ENCODE measurements around the gene CLDN7. TPM values are rescaled to one million over a fixed set of nuclear protein-coding genes. Genes with fewer than 3 reads are reported as not detected.

The CLDN7 gene
- polyA plus RNA-seq, 1 donor (not counting 4 experiments of a cell fraction or from before 2014, with no cell fraction given), result 6.3 TPM

DNA sequence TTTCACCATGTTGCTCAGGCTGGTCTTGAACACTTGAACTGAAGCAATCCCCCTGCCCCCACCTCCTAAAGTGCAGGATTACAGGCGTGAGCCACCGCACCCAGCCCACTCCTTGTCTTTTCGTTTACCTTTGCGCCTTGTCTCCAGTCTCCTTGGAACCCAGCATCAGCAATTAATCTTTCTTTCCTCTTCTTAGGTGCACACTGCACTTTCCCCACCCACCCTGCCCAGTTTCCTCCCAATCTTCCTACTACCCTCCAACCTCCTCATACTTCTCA lies 1.5 kb upstream of the CLDN7 start:
- DNase-seq (ENCODE audit: low read depth, low spot score) (no peak), FAIRE-seq (no peak)
- Histone ChIP-seq H3K27ac (ENCODE audit: control insufficient read depth, insufficient read depth, low read length) (no peak overlapping the region), H3K79me2 (ENCODE audit: control insufficient read depth, insufficient read depth, low read length) (no peaks in the 10 kb centered on the region), H3K9me1 (ENCODE audit: control insufficient read depth, extremely low read depth, insufficient read depth, low read length) (no peaks in the 10 kb centered on the region), H3K27me3 (ENCODE audit: control insufficient read depth, extremely low read depth, insufficient read depth, low read length) (no peaks in the 10 kb centered on the region), H3K9ac (ENCODE audit: control insufficient read depth, extremely low read depth, insufficient read depth, low read length) (peak overlapping the region; percentile 72), H3K4me2 (ENCODE audit: control insufficient read depth, extremely low read depth, insufficient read depth, low read depth, low read length) (peak overlapping the region; percentile 92), H3K9me3 (ENCODE audit: control insufficient read depth, low read depth, low read length) (no peaks in the 10 kb centered on the region), H3K4me3 (ENCODE audit: control insufficient read depth in 2 of 3, extremely low read depth in 1 of 3, insufficient read depth in 2 of 3, low read depth in 1 of 3, low read length in 3 of 3) (no peak overlapping the region), H4K20me1 (ENCODE audit: control insufficient read depth, extremely low read depth, insufficient read depth, low read length) (no peaks in the 10 kb centered on the region), H2AFZ (ENCODE audit: control insufficient read depth, low read length) (peak overlapping the region; percentile 98), H3K36me3 (ENCODE audit: control insufficient read depth in 2 of 2, extremely low read depth in 1 of 2, insufficient read depth in 2 of 2, low read length in 2 of 2) (peaks cover 0 to 16% of the 10 kb centered on the region in 2 experiments), H3K4me1 (ENCODE audit: control insufficient read depth, extremely low read depth, insufficient read depth, low read length) (peaks cover 33% of the 10 kb centered on the region)
- TF ChIP-seq, protein P1, sequence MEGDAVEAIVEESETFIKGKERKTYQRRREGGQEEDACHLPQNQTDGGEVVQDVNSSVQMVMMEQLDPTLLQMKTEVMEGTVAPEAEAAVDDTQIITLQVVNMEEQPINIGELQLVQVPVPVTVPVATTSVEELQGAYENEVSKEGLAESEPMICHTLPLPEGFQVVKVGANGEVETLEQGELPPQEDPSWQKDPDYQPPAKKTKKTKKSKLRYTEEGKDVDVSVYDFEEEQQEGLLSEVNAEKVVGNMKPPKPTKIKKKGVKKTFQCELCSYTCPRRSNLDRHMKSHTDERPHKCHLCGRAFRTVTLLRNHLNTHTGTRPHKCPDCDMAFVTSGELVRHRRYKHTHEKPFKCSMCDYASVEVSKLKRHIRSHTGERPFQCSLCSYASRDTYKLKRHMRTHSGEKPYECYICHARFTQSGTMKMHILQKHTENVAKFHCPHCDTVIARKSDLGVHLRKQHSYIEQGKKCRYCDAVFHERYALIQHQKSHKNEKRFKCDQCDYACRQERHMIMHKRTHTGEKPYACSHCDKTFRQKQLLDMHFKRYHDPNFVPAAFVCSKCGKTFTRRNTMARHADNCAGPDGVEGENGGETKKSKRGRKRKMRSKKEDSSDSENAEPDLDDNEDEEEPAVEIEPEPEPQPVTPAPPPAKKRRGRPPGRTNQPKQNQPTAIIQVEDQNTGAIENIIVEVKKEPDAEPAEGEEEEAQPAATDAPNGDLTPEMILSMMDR (optimal IDR thresholded peaks at IDR 0.05 in 1 of 3, IDR thresholded peaks at IDR 0.05 in 1 of 3, conservative IDR thresholded peaks at IDR 0.05 in 1 of 3; ENCODE audit: extremely low read depth in 1 of 3, insufficient read depth in 2 of 3, low read length in 3 of 3), result no peak
- dilution Hi-C loops (cut with MboI; ENCODE audit: extremely low pct_ligation_motif_present, low sequenced_read_pairs), result no loop called here

DNA sequence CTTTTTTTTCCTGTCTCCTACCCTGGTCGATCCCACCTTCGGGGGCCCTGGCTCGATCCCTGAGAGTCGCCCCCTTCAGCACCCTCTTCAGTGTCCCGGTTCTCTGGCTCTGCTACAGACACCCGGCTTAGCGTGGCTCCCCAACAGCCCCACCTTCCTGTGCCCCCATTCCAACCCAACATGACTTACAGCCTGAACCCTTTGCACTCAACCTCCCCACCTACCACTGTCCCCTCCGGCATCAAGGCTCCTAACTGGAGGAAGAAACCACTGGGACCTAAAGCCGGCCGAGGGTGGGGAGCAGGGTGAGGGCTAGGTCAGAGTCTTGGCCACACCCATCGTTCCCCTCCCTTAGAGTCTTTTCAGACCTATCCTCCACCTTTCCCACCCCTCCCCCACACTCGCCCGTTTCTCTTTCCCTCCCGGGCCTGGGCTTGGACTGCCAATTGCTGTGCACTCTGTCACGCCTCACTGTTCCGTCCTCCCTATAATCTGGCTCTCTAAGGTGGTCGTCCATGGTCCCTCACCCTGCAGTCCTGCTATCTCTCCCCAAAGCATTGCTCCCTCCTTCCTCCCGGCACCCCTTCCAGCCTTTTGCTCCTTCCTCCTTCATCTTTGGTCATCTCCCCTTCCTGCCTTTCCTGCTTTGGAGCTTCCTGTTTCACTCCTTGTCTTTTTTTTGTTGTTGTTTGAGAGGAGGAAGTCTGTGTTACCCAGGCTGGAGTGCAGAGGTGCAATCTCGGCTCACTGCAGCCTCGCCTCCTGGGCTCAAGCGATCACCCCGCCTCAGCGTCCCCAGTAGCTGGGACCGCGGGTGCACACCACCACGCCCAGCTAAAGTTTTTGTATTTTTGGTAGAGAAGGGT lies 890 bp upstream of the CLDN7 start:
- Histone ChIP-seq H2AFZ (ENCODE audit: control insufficient read depth, low read length) (peak overlapping the region; percentile 98), H3K27ac (ENCODE audit: control insufficient read depth, insufficient read depth, low read length) (peak overlapping the region; percentile 47), H3K9me1 (ENCODE audit: control insufficient read depth, extremely low read depth, insufficient read depth, low read length) (no peaks in the 10 kb centered on the region), H3K9me3 (ENCODE audit: control insufficient read depth, low read depth, low read length) (no peaks in the 10 kb centered on the region), H3K4me1 (ENCODE audit: control insufficient read depth, extremely low read depth, insufficient read depth, low read length) (peaks cover 34% of the 10 kb centered on the region), H3K4me2 (ENCODE audit: control insufficient read depth, extremely low read depth, insufficient read depth, low read depth, low read length) (peak overlapping the region; percentile 92), H3K79me2 (ENCODE audit: control insufficient read depth, insufficient read depth, low read length) (no peaks in the 10 kb centered on the region), H3K36me3 (ENCODE audit: control insufficient read depth in 2 of 2, extremely low read depth in 1 of 2, insufficient read depth in 2 of 2, low read length in 2 of 2) (peaks cover 0 to 19% of the 10 kb centered on the region in 2 experiments), H3K27me3 (ENCODE audit: control insufficient read depth, extremely low read depth, insufficient read depth, low read length) (no peaks in the 10 kb centered on the region), H3K9ac (ENCODE audit: control insufficient read depth, extremely low read depth, insufficient read depth, low read length) (peak overlapping the region; percentile 72), H4K20me1 (ENCODE audit: control insufficient read depth, extremely low read depth, insufficient read depth, low read length) (no peaks in the 10 kb centered on the region), H3K4me3 (ENCODE audit: control insufficient read depth in 2 of 3, extremely low read depth in 1 of 3, insufficient read depth in 2 of 3, low read depth in 1 of 3, low read length in 3 of 3) (peak overlapping the region; percentile 41 to 75 (median 54))
- FAIRE-seq (no peak), DNase-seq (ENCODE audit: low read depth, low spot score) (no peak)
- dilution Hi-C loops (cut with MboI; ENCODE audit: extremely low pct_ligation_motif_present, low sequenced_read_pairs), result no loop called here
- no peak for TF ChIP-seq EZH2 (IDR thresholded peaks at IDR 0.05; ENCODE audit: low read length)
- TF ChIP-seq, protein P1 (optimal IDR thresholded peaks at IDR 0.05 in 1 of 3, IDR thresholded peaks at IDR 0.05 in 1 of 3, conservative IDR thresholded peaks at IDR 0.05 in 1 of 3; ENCODE audit: extremely low read depth in 1 of 3, insufficient read depth in 2 of 3, low read length in 3 of 3), result no peak
